ENCODE measurements around the gene SLC6A7.

The SLC6A7 gene

DNA sequence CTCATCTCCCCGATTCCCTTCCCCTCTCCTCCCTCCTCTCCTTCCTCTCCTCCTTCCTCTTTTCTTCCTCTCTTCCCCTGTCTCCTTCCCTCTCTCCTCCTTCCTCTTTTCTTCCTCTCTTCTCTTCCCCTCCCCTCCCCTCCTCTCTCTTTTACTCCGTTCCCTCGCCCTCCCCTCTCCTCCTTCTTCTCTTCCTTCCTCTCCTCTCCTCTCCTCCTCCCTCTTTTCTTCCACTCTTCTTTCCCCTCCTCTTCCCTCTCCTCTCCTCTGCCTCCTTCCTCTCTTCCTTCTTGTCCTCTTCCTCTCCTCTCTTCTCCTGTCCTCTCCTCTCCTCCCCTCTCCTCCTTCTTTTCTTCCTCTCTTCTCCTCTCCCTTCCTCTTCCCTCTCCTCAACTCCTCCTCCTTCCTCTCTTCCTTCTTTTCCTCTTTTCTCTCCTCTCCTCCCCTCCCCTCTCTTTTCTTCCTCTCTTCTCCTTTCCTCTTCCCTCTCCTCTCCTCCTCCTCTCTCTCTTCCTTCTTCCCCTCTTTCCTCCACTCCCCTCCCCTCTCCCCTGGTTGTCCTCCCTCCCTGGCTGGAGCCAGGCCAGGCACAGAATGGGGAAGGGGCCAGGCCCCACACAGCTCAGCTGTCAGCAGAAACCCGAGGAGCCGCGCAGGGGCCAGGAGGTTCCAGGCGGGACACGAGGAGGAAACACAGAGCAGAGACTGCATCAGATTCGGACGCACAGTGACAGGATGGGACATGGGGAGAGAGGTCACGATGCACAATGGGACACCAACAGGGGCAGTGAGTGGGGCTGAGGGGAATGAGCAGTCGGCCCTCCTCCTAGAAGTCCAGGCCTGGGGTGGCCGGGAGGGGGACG is 51.7 kb downstream of the SLC6A7 start:
- TF ChIP-seq, protein P1, sequence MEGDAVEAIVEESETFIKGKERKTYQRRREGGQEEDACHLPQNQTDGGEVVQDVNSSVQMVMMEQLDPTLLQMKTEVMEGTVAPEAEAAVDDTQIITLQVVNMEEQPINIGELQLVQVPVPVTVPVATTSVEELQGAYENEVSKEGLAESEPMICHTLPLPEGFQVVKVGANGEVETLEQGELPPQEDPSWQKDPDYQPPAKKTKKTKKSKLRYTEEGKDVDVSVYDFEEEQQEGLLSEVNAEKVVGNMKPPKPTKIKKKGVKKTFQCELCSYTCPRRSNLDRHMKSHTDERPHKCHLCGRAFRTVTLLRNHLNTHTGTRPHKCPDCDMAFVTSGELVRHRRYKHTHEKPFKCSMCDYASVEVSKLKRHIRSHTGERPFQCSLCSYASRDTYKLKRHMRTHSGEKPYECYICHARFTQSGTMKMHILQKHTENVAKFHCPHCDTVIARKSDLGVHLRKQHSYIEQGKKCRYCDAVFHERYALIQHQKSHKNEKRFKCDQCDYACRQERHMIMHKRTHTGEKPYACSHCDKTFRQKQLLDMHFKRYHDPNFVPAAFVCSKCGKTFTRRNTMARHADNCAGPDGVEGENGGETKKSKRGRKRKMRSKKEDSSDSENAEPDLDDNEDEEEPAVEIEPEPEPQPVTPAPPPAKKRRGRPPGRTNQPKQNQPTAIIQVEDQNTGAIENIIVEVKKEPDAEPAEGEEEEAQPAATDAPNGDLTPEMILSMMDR (conservative IDR thresholded peaks at IDR 0.05) = no peak
- no peak overlapping the region for H3K27ac ChIP-seq

DNA sequence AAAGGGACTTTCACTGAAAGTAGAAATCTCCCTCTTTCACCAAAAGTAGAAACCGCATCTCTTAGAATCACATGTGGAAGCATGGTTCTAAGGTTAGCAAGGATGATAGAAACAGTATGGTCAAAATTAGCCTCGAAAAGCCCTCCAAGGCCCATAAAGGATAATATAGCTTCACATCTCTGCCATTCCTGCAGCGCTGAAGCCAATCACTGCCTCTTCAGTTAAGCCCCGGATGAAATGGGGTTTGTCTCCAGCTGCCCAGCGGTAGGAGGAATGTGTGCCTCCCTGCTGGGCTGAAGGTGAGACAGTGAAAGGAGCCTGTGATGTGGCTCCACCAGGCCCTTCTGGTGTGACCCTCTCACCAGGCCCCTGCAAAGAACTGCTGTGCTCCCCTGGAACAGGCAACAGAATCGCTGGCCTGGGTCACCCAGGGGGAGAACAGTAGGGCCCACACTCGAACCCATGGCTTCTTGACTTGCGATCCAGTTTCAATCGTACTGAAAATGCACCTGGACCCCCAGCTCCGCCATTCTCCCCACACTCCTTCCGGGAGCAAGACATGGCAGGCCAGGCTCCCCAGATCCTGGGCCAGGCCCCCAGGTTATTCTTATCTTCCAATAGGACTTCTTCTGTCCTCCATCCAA is 52.5 kb downstream of the SLC6A7 start:
- H3K27ac ChIP-seq = no peak overlapping the region
- TF ChIP-seq, protein P1 (conservative IDR thresholded peaks at IDR 0.05) = no peak

DNA sequence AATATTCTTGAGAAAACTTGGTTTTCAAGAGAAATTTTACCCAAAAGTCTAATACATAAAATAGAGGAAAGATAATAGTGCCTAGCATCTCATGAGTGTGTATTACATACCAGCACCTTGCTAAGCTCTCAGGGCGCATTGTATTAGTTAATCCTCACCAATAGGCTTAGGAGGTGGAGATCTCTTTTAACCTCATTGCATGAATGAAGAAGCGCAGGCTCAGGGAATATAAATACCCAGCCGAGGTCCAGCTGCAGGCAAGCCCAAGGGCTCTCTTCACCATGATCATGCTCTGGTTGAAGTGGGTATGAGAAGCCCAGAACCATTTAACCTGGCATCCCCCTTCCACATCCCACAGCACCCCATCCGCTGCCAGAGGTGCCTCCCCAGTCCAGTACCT is 53.7 kb downstream of the SLC6A7 start:
- no peak overlapping the region for H3K27ac ChIP-seq
- TF ChIP-seq, protein P1 (conservative IDR thresholded peaks at IDR 0.05) = no peak

DNA sequence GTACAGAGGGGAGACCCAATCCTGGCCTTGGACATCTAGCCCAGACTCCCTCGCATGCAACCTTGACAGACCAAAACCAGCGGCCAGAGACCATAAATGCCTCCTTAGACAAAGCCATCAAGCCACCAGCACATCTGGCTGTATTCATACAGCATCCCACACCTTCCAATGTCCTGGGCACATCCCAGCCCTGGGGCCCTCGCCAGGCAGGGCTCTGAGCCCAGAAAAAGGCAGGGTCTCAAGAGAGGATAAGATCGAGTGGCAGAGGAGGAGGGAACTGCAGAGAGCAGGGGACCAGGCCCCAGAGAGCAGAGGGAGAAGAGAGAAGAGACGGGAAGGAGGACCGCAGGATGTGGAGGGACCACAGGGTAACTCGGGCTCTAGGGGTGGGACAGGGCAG is 54.3 kb downstream of the SLC6A7 start:
- no peak overlapping the region for H3K27ac ChIP-seq
- TF ChIP-seq, protein P1 (conservative IDR thresholded peaks at IDR 0.05) = no peak

DNA sequence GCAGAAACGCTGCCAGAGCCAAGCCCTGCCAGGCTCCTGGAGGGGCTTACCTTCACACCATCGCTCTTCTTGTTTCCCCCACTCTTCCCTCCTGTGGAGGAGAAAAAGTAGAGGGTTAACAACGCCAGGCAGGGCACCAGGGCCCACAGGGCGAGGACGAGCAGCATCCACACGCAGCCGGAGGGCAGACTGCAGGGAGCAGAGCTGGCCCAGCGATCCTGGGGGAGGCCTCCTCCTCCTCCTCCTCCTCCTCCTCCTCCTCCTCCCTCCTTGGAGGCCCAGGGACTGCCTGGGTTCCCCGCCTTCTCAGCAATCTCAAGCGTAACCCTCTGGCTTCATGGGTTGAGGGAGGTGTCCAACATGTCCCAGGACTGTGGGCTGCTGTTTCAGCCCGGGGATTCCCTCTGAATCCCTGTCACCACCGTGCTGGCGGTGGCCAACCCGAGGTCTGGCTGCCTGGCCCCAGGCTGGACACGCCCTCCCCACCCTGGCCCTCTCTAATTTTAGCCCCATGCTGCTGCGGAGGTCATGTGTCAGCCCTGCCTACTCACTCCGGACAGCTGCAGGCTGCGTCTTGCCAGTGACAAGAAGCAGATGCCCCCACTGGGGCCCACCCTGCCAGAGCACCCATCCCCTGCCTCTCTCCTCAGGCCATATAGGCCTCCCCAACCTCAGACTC is 55.4 kb downstream of the SLC6A7 start:
- TF ChIP-seq, protein P1 (conservative IDR thresholded peaks at IDR 0.05) = no peak
- no peak overlapping the region for H3K27ac ChIP-seq

DNA sequence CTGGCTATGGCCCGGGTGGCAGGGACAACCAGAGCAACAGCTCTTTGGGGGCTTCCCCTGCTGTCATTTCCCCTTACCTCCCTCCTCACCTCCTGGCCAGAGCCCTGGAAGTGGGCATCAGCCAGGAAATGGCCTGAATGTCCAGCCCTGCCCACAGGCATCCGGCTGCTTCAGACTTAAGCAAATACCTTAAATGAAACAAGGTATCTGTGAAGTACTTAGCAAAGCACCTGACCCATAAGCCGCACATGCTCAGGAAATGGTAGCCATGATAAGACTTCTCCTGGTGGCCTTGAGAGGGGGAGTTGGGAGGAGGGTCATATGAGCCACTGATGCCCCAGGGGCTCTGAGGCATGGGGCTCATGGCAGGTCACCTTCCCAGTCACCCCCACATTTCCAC is 55.9 kb downstream of the SLC6A7 start:
- TF ChIP-seq, protein P1 (conservative IDR thresholded peaks at IDR 0.05) = no peak

DNA sequence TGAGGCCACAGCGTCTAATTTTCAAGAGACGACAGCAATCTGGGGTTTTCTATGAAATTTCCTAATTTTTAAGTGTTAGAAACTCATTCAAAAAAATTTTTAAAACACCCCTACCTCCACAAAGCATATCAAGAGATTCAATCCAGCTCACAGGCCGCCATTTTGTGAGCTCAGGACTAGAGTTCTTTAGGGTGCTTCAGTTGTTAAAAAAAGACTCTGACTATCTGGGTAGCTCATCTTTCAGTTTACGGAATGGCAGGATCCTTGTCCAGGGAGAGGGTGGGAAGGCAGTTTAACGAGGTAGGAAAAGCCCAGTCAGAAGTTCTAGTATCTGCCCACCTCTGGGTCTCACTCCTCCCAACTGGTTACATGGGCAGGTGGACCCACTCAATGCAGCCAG is 56.6 kb downstream of the SLC6A7 start:
- no peak overlapping the region for H3K27ac ChIP-seq
- TF ChIP-seq, protein P1 (conservative IDR thresholded peaks at IDR 0.05) = no peak

More for the DNA sequence above, 55.9 kb downstream of the SLC6A7 start:
- no peak overlapping the region for H3K27ac ChIP-seq
